ENCODE results near the gene THEMIS. TPM values are rescaled to one million over a fixed set of nuclear protein-coding genes. Genes with fewer than 3 reads are reported as not detected.

The THEMIS gene
- polyA plus RNA-seq, 1 donor (not counting 4 experiments of a cell fraction or from before 2014, with no cell fraction given), result not detected

DNA sequence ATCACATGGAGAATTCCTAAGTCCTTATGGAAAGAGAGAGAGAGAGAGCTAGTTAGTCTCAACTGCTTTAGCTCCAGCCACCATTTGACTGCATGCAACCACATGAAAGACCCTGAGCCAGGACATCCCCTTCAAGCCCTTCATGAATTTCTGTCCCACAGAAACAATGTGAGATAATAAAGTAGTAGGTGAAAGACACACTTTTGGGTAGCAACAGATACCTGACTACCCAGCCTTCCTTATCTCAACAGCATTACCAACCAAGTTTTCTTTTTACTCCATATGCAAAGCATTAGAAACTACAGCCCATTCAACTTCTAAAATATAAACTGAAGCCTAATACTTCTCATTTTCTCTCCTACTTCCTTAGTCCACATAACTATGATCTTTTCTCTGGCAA, 23.2 kb upstream of the THEMIS start:
- Histone ChIP-seq H3K4me1 (ENCODE audit: control insufficient read depth, extremely low read depth, insufficient read depth, low read length) (peaks cover 4% of the 10 kb centered on the region), H3K9ac (ENCODE audit: control insufficient read depth, extremely low read depth, insufficient read depth, low read length) (no peak overlapping the region), H2AFZ (ENCODE audit: control insufficient read depth, low read length) (no peak overlapping the region), H3K27me3 (ENCODE audit: control insufficient read depth, extremely low read depth, insufficient read depth, low read length) (no peaks in the 10 kb centered on the region), H4K20me1 (ENCODE audit: control insufficient read depth, extremely low read depth, insufficient read depth, low read length) (no peaks in the 10 kb centered on the region), H3K4me2 (ENCODE audit: control insufficient read depth, extremely low read depth, insufficient read depth, low read depth, low read length) (no peak overlapping the region), H3K4me3 (ENCODE audit: control insufficient read depth in 2 of 3, extremely low read depth in 1 of 3, insufficient read depth in 2 of 3, low read depth in 1 of 3, low read length in 3 of 3) (no peak overlapping the region), H3K9me3 (ENCODE audit: control insufficient read depth, low read depth, low read length) (no peaks in the 10 kb centered on the region), H3K79me2 (ENCODE audit: control insufficient read depth, insufficient read depth, low read length) (no peaks in the 10 kb centered on the region), H3K9me1 (ENCODE audit: control insufficient read depth, extremely low read depth, insufficient read depth, low read length) (no peaks in the 10 kb centered on the region), H3K36me3 (ENCODE audit: control insufficient read depth in 2 of 2, extremely low read depth in 1 of 2, insufficient read depth in 2 of 2, low read length in 2 of 2) (no peaks in the 10 kb centered on the region), H3K27ac (ENCODE audit: control insufficient read depth, insufficient read depth, low read length) (no peak overlapping the region)
- dilution Hi-C loops (cut with MboI; ENCODE audit: extremely low pct_ligation_motif_present, low sequenced_read_pairs), result no loop called here
- FAIRE-seq (no peak), DNase-seq (ENCODE audit: low read depth, low spot score) (no peak)
- TF ChIP-seq EZH2 (IDR thresholded peaks at IDR 0.05; ENCODE audit: low read length), result no peak
- TF ChIP-seq, protein P1, sequence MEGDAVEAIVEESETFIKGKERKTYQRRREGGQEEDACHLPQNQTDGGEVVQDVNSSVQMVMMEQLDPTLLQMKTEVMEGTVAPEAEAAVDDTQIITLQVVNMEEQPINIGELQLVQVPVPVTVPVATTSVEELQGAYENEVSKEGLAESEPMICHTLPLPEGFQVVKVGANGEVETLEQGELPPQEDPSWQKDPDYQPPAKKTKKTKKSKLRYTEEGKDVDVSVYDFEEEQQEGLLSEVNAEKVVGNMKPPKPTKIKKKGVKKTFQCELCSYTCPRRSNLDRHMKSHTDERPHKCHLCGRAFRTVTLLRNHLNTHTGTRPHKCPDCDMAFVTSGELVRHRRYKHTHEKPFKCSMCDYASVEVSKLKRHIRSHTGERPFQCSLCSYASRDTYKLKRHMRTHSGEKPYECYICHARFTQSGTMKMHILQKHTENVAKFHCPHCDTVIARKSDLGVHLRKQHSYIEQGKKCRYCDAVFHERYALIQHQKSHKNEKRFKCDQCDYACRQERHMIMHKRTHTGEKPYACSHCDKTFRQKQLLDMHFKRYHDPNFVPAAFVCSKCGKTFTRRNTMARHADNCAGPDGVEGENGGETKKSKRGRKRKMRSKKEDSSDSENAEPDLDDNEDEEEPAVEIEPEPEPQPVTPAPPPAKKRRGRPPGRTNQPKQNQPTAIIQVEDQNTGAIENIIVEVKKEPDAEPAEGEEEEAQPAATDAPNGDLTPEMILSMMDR (optimal IDR thresholded peaks at IDR 0.05 in 1 of 3, IDR thresholded peaks at IDR 0.05 in 1 of 3, conservative IDR thresholded peaks at IDR 0.05 in 1 of 3; ENCODE audit: extremely low read depth in 1 of 3, insufficient read depth in 2 of 3, low read length in 3 of 3), result no peak

DNA sequence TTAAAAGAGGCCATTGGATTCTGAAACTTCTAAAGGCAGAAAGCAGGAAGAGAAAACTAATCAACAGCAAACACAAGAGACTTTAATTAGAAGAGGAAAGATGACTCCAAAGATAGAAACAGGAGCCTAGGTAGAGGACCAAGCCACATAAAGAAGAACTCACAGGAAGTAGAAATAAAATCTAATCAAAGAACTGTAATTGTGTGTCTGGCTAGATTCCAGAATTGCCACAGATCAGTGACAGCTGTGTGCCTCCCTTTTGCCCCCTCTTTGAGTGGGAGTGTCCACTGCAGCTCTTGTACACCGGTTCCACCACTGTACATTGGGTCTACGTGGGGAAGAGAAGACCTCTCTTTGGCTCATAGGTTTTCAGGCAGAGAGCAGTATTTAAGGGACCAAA, 22.3 kb upstream of the THEMIS start:
- no peaks in the 10 kb centered on the region for H3K36me3 ChIP-seq (ENCODE audit: control insufficient read depth in 2 of 2, extremely low read depth in 1 of 2, insufficient read depth in 2 of 2, low read length in 2 of 2)
- FAIRE-seq (no peak), DNase-seq (ENCODE audit: low read depth, low spot score) (no peak)
- no peak for TF ChIP-seq EZH2 (IDR thresholded peaks at IDR 0.05; ENCODE audit: low read length)
- TF ChIP-seq, protein P1 (optimal IDR thresholded peaks at IDR 0.05 in 1 of 3, IDR thresholded peaks at IDR 0.05 in 1 of 3, conservative IDR thresholded peaks at IDR 0.05 in 1 of 3; ENCODE audit: extremely low read depth in 1 of 3, insufficient read depth in 2 of 3, low read length in 3 of 3), result no peak
- no peaks in the 10 kb centered on the region for H3K79me2 ChIP-seq (ENCODE audit: control insufficient read depth, insufficient read depth, low read length)
- no peaks in the 10 kb centered on the region for H3K27me3 ChIP-seq (ENCODE audit: control insufficient read depth, extremely low read depth, insufficient read depth, low read length)
- no peaks in the 10 kb centered on the region for H3K9me1 ChIP-seq (ENCODE audit: control insufficient read depth, extremely low read depth, insufficient read depth, low read length)
- H3K9me3 ChIP-seq (ENCODE audit: control insufficient read depth, low read depth, low read length), result no peaks in the 10 kb centered on the region
- H4K20me1 ChIP-seq (ENCODE audit: control insufficient read depth, extremely low read depth, insufficient read depth, low read length), result no peaks in the 10 kb centered on the region
- peaks cover 4% of the 10 kb centered on the region for H3K4me1 ChIP-seq (ENCODE audit: control insufficient read depth, extremely low read depth, insufficient read depth, low read length)
- H3K4me2 ChIP-seq (ENCODE audit: control insufficient read depth, extremely low read depth, insufficient read depth, low read depth, low read length), result no peak overlapping the region
- no peak overlapping the region for H2AFZ ChIP-seq (ENCODE audit: control insufficient read depth, low read length)
- H3K27ac ChIP-seq (ENCODE audit: control insufficient read depth, insufficient read depth, low read length), result no peak overlapping the region
- dilution Hi-C loops (cut with MboI; ENCODE audit: extremely low pct_ligation_motif_present, low sequenced_read_pairs), result no loop called here
- H3K4me3 ChIP-seq (ENCODE audit: control insufficient read depth in 2 of 3, extremely low read depth in 1 of 3, insufficient read depth in 2 of 3, low read depth in 1 of 3, low read length in 3 of 3), result no peak overlapping the region
- H3K9ac ChIP-seq (ENCODE audit: control insufficient read depth, extremely low read depth, insufficient read depth, low read length), result no peak overlapping the region
